Erythroblast (primary cell): ENCODE data around the gene AGPAT4.

ENCODE experiments used
- GATA1 ChIP-seq: IDR thresholded peaks from 2 replicates; pipeline ENCODE4 v1.6.1; 2011; ENCODE audit warnings: low read depth, mild to moderate bottlenecking, control low read depth, low read length, moderate library complexity
- POLR2A ChIP-seq: IDR thresholded peaks from 2 replicates; pipeline ENCODE4 v1.6.1; 2011; ENCODE audit warnings: mild to moderate bottlenecking, low read length

- TF ChIP-seq POLR2A (no peak), GATA1 (no peak)
These were observed 85.1 kb downstream of the AGPAT4 start for GRCh38 chr6:161188547-161189465.
